H7 (cell line): Measurements from ENCODE around the gene CNGA1. TPM values are rescaled to one million over a fixed set of nuclear protein-coding genes. Genes with fewer than 3 reads are reported as not detected.
A peak's percentile ranks its signal among the peaks of the same experiment; 100 is the strongest.
"Not testable (repeated sequence)": the region's sequence is repeated elsewhere in the genome, so short reads cannot be mapped to it uniquely, and the experiment has no call there.

Experiments
- DNase-seq: peaks from one replicate; pipeline ENCODE4 v3.0.0; 2012
- H3K27me3 ChIP-seq: 2 replicates; pipeline ENCODE4 v1.6.0; 2011; ENCODE audit warnings: mild to moderate bottlenecking, low read length; ENCODE audit not compliant: control insufficient read depth, insufficient read depth
- H3K36me3 ChIP-seq: replicated peaks from 2 replicates; pipeline ENCODE4 v1.5.1; 2011; ENCODE audit warnings: low read length; ENCODE audit not compliant: control insufficient read depth, insufficient read depth
- H3K4me3 ChIP-seq: 2 replicates; pipeline ENCODE4 v1.5.1; 2011; ENCODE audit warnings: low read depth, mild to moderate bottlenecking, control low read depth, low read length, moderate library complexity; ENCODE audit not compliant: insufficient read depth
- total RNA-seq: library from RNA; depleted of rRNA; stranded (reverse); fragments of >200 nt; shearing (Covaris generic); gene quantifications from 2 replicates; pipeline ENCODE4 v1.2.3, GENCODE V29; 2014

CNGA1 gene
- total RNA-seq, 1 experiment from 2014 or later, result 0.10 TPM

DNA sequence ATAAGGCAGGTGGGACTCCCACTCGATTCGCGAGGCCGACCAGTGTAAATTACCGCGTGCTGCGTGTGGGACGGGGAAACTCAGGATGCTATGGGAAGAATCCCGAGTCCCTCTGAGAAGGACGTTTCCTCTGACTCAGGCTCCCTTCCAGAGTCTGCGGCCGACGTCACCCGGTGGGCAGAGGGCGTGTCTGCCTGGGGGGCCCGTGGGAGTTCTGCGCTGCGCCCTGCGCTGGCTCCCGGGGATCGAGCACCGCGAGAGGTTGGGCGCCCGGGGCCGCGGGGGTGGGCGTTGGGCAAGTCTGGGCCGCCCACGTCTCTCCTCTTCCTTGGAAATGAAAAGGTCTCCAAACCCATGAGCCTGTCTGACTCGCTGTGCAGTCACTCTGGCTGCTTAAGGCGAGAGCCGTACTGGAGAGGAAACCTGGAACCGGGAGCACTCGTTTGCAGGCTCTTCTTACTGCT lies 659 bp upstream of the CNGA1 start:
- Histone ChIP-seq H3K27me3 (peaks cover 17% of the 10 kb centered on the region; the same call in 1 of the 2 replicates), H3K4me3 (peak overlapping the region; percentile 78), H3K36me3 (no peaks in the 10 kb centered on the region)
- peak; percentile 72 for DNase-seq

GRCh38 chr4:48015678-48016077 lies 803 bp downstream of the CNGA1 start:
- H3K36me3 ChIP-seq, result no peaks in the 10 kb centered on the region; the same call in 1 of the 2 replicates
- H3K27me3 ChIP-seq, result peaks cover 17% of the 10 kb centered on the region; the same call in 1 of the 2 replicates
- DNase-seq, result no peak
- peak overlapping the region; percentile 78; the same call in 1 of the 2 replicates for H3K4me3 ChIP-seq

- Histone ChIP-seq H3K4me3 (no peak overlapping the region), H3K27me3 (peaks cover 17% of the 10 kb centered on the region; the same call in 1 of the 2 replicates), H3K36me3 (no peaks in the 10 kb centered on the region; the same call in 1 of the 2 replicates)
- no peak for DNase-seq
Measured at GRCh38 chr4:48015216-48015615, 1.3 kb downstream of the CNGA1 start.

GRCh38 chr4:48012824-48013223 lies 3.7 kb downstream of the CNGA1 start:
- no peak for DNase-seq
- Histone ChIP-seq H3K36me3 (no peaks in the 10 kb centered on the region; the same call in 1 of the 2 replicates), H3K4me3 (no peak overlapping the region), H3K27me3 (peaks cover 9% of the 10 kb centered on the region; the same call in 1 of the 2 replicates)

- H3K36me3 ChIP-seq, result no peaks in the 10 kb centered on the region; the same call in 1 of the 2 replicates
- H3K4me3 ChIP-seq, result no peak overlapping the region
- DNase-seq, result no peak
- no peaks in the 10 kb centered on the region; the same call in 1 of the 2 replicates for H3K27me3 ChIP-seq
Measured at GRCh38 chr4:48011722-48012121, 4.8 kb downstream of the CNGA1 start.

DNA sequence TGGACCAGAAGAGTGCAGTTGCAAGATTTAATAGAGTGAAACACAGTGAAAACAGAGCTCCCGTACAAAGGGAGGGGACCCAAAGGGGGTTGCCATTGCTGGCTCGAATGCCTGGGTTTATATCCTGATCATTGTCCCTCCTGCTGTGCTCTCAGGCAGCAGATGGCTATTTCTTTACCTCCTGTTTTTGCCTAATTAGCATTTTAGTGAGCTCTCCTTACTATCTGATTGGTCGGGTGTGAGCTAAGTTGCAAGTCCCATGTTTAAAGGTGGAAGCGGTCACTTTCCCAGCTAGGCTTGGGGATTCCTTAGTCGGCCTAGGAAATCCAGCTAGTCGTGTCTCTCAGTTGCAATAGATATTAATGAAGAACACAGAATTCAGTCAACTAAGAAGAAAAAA lies 5.6 kb downstream of the CNGA1 start:
- DNase-seq, H3K27me3 ChIP-seq, H3K4me3 ChIP-seq, H3K36me3 ChIP-seq: not testable (repeated sequence)

DNA sequence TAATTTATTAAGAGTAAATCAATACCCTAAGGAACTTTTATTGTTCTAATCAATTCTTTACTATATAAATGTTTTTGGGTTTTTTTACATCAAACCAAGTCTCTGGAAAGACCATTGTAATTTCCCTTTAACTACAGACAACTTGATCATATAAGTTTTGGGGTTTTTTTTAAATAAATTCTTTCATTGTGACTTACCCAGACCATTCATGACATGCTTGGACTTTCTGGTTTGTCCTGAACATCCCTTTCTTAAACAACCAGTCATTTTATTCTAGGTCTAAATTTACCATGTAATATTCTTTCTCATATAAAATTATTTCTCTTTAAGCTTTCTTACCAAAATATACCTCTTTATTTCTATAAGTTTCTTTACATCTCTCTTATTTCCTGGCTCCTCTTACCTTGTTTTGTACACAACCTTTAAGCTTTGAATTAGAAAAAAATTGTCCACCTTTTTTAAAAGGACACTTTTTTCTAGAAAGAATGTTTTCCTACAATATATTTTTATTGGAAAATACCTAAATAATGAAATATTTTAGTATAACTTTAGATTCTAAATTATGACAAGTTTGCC lies 8.4 kb downstream of the CNGA1 start:
- DNase-seq, result no peak
- no peak overlapping the region for H3K4me3 ChIP-seq
- H3K27me3 ChIP-seq, result no peaks in the 10 kb centered on the region
- no peaks in the 10 kb centered on the region; the same call in 1 of the 2 replicates for H3K36me3 ChIP-seq

- H3K4me3 ChIP-seq, result no peak overlapping the region
- no peak for DNase-seq
- H3K27me3 ChIP-seq, result no peaks in the 10 kb centered on the region
- no peaks in the 10 kb centered on the region; the same call in 1 of the 2 replicates for H3K36me3 ChIP-seq
Measured at GRCh38 chr4:48005781-48006180, 10.7 kb downstream of the CNGA1 start.

GRCh38 chr4:48003568-48003967 lies 12.9 kb downstream of the CNGA1 start:
- not testable (repeated sequence) for DNase-seq, H3K4me3 ChIP-seq, H3K36me3 ChIP-seq, H3K27me3 ChIP-seq

DNA sequence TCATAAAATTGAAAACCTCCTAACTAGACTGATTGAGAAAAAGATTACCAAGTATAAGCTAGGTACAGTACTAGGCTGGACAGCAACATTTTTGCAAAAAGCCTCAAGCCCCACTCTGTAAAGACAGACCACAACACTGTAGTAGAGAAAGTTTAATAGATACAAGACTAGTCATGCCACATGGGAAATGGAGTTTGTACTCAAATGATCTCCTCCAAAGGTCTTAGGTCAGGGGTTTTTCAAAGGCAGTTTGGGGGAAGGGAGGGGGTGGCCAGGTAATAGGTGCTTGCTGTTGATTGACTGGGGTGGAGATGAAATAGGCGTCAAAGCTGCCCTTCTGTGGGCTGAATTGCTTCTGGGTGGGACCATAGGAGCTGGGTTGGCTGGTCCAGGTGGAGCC lies 14.2 kb downstream of the CNGA1 start:
- no peak overlapping the region for H3K4me3 ChIP-seq
- no peaks in the 10 kb centered on the region for H3K27me3 ChIP-seq
- no peak for DNase-seq
- H3K36me3 ChIP-seq, result no peaks in the 10 kb centered on the region

GRCh38 chr4:47996021-47996420 lies 20.5 kb downstream of the CNGA1 start:
- no peak for DNase-seq
- H3K36me3 ChIP-seq, result no peaks in the 10 kb centered on the region
- no peaks in the 10 kb centered on the region for H3K27me3 ChIP-seq
- no peak overlapping the region for H3K4me3 ChIP-seq

- not testable (repeated sequence) for H3K4me3 ChIP-seq, H3K36me3 ChIP-seq, H3K27me3 ChIP-seq, DNase-seq
Measured at GRCh38 chr4:47992475-47992874, 24.0 kb downstream of the CNGA1 start.

DNA sequence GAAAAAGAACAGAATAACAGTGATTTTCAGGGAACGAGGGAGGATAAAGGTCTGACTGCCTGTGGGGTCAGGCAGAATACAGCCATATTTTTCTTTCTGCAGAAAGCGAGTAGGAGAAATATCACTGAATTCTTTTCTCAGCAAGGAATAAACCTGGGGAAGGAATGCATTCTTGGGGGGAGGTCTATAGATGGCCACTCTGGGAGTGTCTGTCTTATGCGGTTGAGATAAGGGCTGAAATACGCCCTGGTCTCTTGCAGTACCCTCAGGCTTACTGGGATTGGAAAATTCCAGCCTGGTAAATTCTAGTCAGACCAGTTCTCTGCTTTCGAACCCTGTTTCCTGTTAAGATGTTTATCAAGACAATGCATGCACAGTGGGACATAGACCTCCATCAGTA lies 26.3 kb downstream of the CNGA1 start:
- H3K36me3 ChIP-seq, result no peaks in the 10 kb centered on the region

DNA sequence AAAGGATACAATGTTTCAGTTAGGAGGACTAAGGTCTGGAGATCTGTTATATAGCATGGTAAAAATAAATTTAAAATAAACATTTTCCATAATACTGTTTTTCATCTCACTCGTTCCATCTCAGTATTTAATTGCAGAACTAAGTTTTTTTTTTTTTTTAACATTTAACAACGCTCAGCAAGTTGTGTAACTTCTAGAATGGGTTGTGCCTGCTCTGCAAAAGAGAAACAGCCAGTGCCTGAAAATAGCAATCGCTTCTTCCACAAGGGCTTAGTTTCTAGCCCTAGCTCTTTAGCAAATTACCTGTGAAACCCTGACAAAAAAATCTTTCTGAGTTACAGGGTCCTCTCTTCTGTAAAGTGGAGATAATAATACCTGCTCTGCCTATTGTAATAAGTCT lies 41.9 kb downstream of the CNGA1 start:
- no peak for DNase-seq
- no peaks in the 10 kb centered on the region for H3K36me3 ChIP-seq
- no peaks in the 10 kb centered on the region for H3K27me3 ChIP-seq
- H3K4me3 ChIP-seq, result no peak overlapping the region

More for the DNA sequence above, 26.3 kb downstream of the CNGA1 start:
- no peaks in the 10 kb centered on the region for H3K27me3 ChIP-seq
- no peak overlapping the region for H3K4me3 ChIP-seq
- no peak for DNase-seq

GRCh38 chr4:47972721-47973120 lies 43.8 kb downstream of the CNGA1 start:
- Histone ChIP-seq H3K36me3 (no peaks in the 10 kb centered on the region), H3K4me3 (no peak overlapping the region), H3K27me3 (no peaks in the 10 kb centered on the region)
- DNase-seq, result no peak
